B cell (primary cell): ENCODE results near the gene ARID4A. TPM values are rescaled to one million over a fixed set of nuclear protein-coding genes. Genes with fewer than 3 reads are reported as not detected.
A peak's percentile ranks its signal among the peaks of the same experiment; 100 is the strongest.

Experiments
- ATAC-seq: fragments of 200-7000 bp; cut with Tn5 transposase; one replicate; pipeline ENCODE4 v1.10.0; 2021; ENCODE audit warnings: low read depth, mild to moderate bottlenecking, moderate number of reproducible peaks, moderate library complexity
- CTCF ChIA-PET: fragments of 350-600 bp; sonication (Branson Sonifier 250); formaldehyde crosslinking; loops from one replicate; lab custom pipeline; 2021; ENCODE audit warnings: antibody characterized with exemption, inconsistent platforms; lab: Charles Lee
- POLR2A ChIA-PET: fragments of 350-600 bp; sonication (Branson Sonifier 250); formaldehyde crosslinking; loops from one replicate; lab custom pipeline; 2021; ENCODE audit warnings: antibody characterized with exemption; lab: Charles Lee
- DNase-seq: peaks from one replicate; pipeline ENCODE4 v3.0.0; 2013
- H2AFZ ChIP-seq: 2 replicates; pipeline ENCODE4 v1.6.1; 2012; ENCODE audit warnings: mild to moderate bottlenecking, low read depth, low read length; ENCODE audit not compliant: insufficient read depth, poor library complexity, severe bottlenecking
- H3K27ac ChIP-seq, 2 donors: 1 replicate in 1 of 2; 2 replicates in 1 of 2; pipeline ENCODE4 v1.5.1; 2012 to 2013; ENCODE audit warnings: low read length in 2 of 2, mild to moderate bottlenecking in 2 of 2, moderate library complexity in 1 of 2
- H3K27me3 ChIP-seq, 4 experiments: fragments of 200-600 bp in 1 of 4; sonication (generic) in 1 of 4; replicated peaks in 1 of 4; 1 replicate in 2 of 4; 2 replicates in 2 of 4; pipeline versions ENCODE4 v1.6.1 to v1.7.0; 2013 to 2016; ENCODE audit warnings: low read length in 3 of 4, mild to moderate bottlenecking in 2 of 4, mixed read lengths in 1 of 4, moderate library complexity in 1 of 4; ENCODE audit not compliant: insufficient read depth in 4 of 4, control insufficient read depth in 3 of 4; ENCODE audit errors: control extremely low read depth in 1 of 4
- H3K36me3 ChIP-seq, 2 experiments: replicated peaks in 1 of 2; 1 replicate in 1 of 2; 2 replicates in 1 of 2; pipeline versions ENCODE4 v1.6.1 to v1.7.1; 2013; ENCODE audit warnings: low read length in 1 of 2; ENCODE audit not compliant: insufficient read depth in 2 of 2, control insufficient read depth in 1 of 2; ENCODE audit errors: control extremely low read depth in 1 of 2, extremely low read depth in 1 of 2
- H3K4me1 ChIP-seq, 2 donors: fragments of 200-600 bp in 1 of 2; sonication (generic) in 1 of 2; 1 replicate in 1 of 2; 2 replicates in 1 of 2; pipeline versions ENCODE4 v1.5.1 to v1.6.1; 2013 to 2017; ENCODE audit warnings: low read length in 2 of 2; ENCODE audit not compliant: control insufficient read depth in 2 of 2, insufficient read depth in 2 of 2
- H3K4me2 ChIP-seq: replicated peaks from 2 replicates; pipeline ENCODE3; 2012; ENCODE audit warnings: mild to moderate bottlenecking, low read depth, low read length; ENCODE audit not compliant: poor library complexity, severe bottlenecking
- H3K4me3 ChIP-seq, 5 experiments: fragments of 200-600 bp in 1 of 5; sonication (generic) in 1 of 5; 1 replicate in 3 of 5; 2 replicates in 2 of 5; pipeline versions ENCODE4 v1.5.1 to v1.7.0; 2011 to 2016; ENCODE audit warnings: low read length in 4 of 5, mild to moderate bottlenecking in 4 of 5, low read depth in 2 of 5, control low read depth in 1 of 5, moderate library complexity in 1 of 5; ENCODE audit not compliant: insufficient read depth in 1 of 5; ENCODE audit errors: control extremely low read depth in 1 of 5, extremely low read depth in 1 of 5
- H3K79me2 ChIP-seq: fragments of 200-600 bp; sonication (generic); one replicate; pipeline ENCODE4 v1.6.0; 2016; ENCODE audit warnings: low read length; ENCODE audit not compliant: control insufficient read depth, insufficient read depth
- H3K9ac ChIP-seq: fragments of 200-600 bp; sonication (generic); 2 replicates; pipeline ENCODE4 v1.6.1; 2017; ENCODE audit warnings: mild to moderate bottlenecking, low read length, moderate library complexity
- H3K9me3 ChIP-seq, 3 donors: one replicate each; pipeline versions ENCODE4 v1.6.1 to v1.7.1; 2013; ENCODE audit warnings: low read length in 2 of 3; ENCODE audit not compliant: control insufficient read depth in 2 of 3, insufficient read depth in 1 of 3; ENCODE audit errors: control extremely low read depth in 1 of 3
- H4K20me1 ChIP-seq: 2 replicates; pipeline ENCODE4 v1.6.0; 2012; ENCODE audit warnings: mild to moderate bottlenecking, low read length; ENCODE audit not compliant: insufficient read depth, control insufficient read depth, poor library complexity, severe bottlenecking
- H3K27ac Mint-ChIP-seq: one replicate; pipeline ENCODE4 v1.8.0; 2021; ENCODE audit warnings: mixed read lengths
- H3K27me3 Mint-ChIP-seq: one replicate; pipeline ENCODE4 v1.8.0; 2021; ENCODE audit warnings: mixed read lengths
- H3K4me1 Mint-ChIP-seq: one replicate; pipeline ENCODE4 v1.8.0; 2021; ENCODE audit warnings: mixed read lengths
- H3K4me3 Mint-ChIP-seq: one replicate; pipeline ENCODE4 v1.8.0; 2021; ENCODE audit warnings: mixed read lengths
- H3K9me3 Mint-ChIP-seq: one replicate; pipeline ENCODE4 v1.8.0; 2022; ENCODE audit warnings: mixed read lengths; ENCODE audit not compliant: insufficient read depth
- CTCF ChIP-seq: fragments of 200-600 bp; IDR thresholded peaks from one replicate; pipeline ENCODE4 v1.8.0; 2022; ENCODE audit warnings: antibody characterized with exemption, mild to moderate bottlenecking
- EZH2 ChIP-seq: IDR thresholded peaks from 2 replicates; pipeline ENCODE4 v1.6.1; 2012; ENCODE audit warnings: borderline replicate concordance, low read depth, mild to moderate bottlenecking, moderate library complexity, low read length; ENCODE audit not compliant: insufficient read depth, poor library complexity, severe bottlenecking
- WGBS: methylation state at CpG from one replicate; pipeline ENCODE4 v1.1.5; 2013; ENCODE audit warnings: missing lambda C conversion rate; ENCODE audit not compliant: insufficient coverage; 5-methylcytosine and 5-hydroxymethylcytosine counted together
- intact Hi-C: fragments of 100-400 bp; cut with micrococcal nuclease; formaldehyde crosslinking; loops from one replicate; pipeline ENCODE4 v1.10.0; 2022
- polyA plus RNA-seq: library from polyadenylated mRNA; depleted of rRNA; stranded (reverse); fragments of >200 nt; gene quantifications from 2 replicates; pipeline ENCODE4 v1.2.3, GENCODE V29; 2012
- total RNA-seq, 2 donors: library from RNA; stranded (reverse); fragments of 120-200 nt in 1 of 2; gene quantifications; 1 replicate in 1 of 2; 2 replicates in 1 of 2; pipeline versions ENCODE4 v1.2.3 to v1.2.4, GENCODE V29; 2013 to 2022

The ARID4A gene
- total and polyA plus RNA-seq, 2 donors (not counting 1 experiment from before 2014, with no cell fraction given): 9.4 to 87.0 TPM

- Histone ChIP-seq H2AFZ (no peak overlapping the region), H3K9me3 (no peaks in the 10 kb centered on the region), H3K4me3 (no peak overlapping the region), H3K9ac (no peak overlapping the region), H3K36me3 (peaks cover 18 to 57% of the 10 kb centered on the region in 2 experiments), H3K27me3 (no peaks in the 10 kb centered on the region), H4K20me1 (peaks cover 18% of the 10 kb centered on the region), H3K4me2 (no peak overlapping the region), H3K27ac (no peak overlapping the region), H3K79me2 (peaks cover 41% of the 10 kb centered on the region), H3K4me1 (no peaks in the 10 kb centered on the region)
- no peak overlapping the region for H3K27ac Mint-ChIP-seq
- H3K4me3 Mint-ChIP-seq: no peak overlapping the region
- intact Hi-C loops: no loop called here
- ATAC-seq: no peak
- no peaks in the 10 kb centered on the region for H3K27me3 Mint-ChIP-seq
- no peak for DNase-seq
- no peaks in the 10 kb centered on the region for H3K9me3 Mint-ChIP-seq
- POLR2A ChIA-PET: no interaction called here
- CTCF ChIA-PET: no interaction called here
- H3K4me1 Mint-ChIP-seq: peaks cover 7% of the 10 kb centered on the region
- WGBS: 100% methylated on average over 2 of the region's 8 CpGs
- TF ChIP-seq CTCF (no peak), EZH2 (no peak)
Measured at GRCh38 chr14:58307597-58308316, 9.4 kb downstream of the ARID4A start.

GRCh38 chr14:58309086-58309485, 10.7 kb downstream of the ARID4A start:
- TF ChIP-seq CTCF (no peak), EZH2 (no peak)
- no peak overlapping the region for H3K27ac Mint-ChIP-seq
- peaks cover 5% of the 10 kb centered on the region for H3K4me1 Mint-ChIP-seq
- Histone ChIP-seq H3K27ac (peak overlapping the region in 1 of 2 donors; percentile 11), H3K4me3 (no peak overlapping the region), H3K4me2 (no peak overlapping the region), H3K36me3 (peaks cover 13 to 51% of the 10 kb centered on the region in 2 experiments), H2AFZ (no peak overlapping the region), H3K27me3 (no peaks in the 10 kb centered on the region), H3K79me2 (peaks cover 40% of the 10 kb centered on the region), H3K4me1 (no peaks in the 10 kb centered on the region), H3K9me3 (no peaks in the 10 kb centered on the region), H4K20me1 (peaks cover 20% of the 10 kb centered on the region), H3K9ac (no peak overlapping the region)
- CTCF ChIA-PET: no interaction called here
- WGBS: 100% methylated on average over 1 of the region's 2 CpGs
- POLR2A ChIA-PET: no interaction called here
- no peak for DNase-seq
- H3K4me3 Mint-ChIP-seq: no peak overlapping the region
- ATAC-seq: no peak
- intact Hi-C loops: no loop called here
- no peaks in the 10 kb centered on the region for H3K27me3 Mint-ChIP-seq
- no peaks in the 10 kb centered on the region for H3K9me3 Mint-ChIP-seq
